Breast epithelium (tissue), 4 donors: Measurements from ENCODE around the gene WDFY2. TPM values are rescaled to one million over a fixed set of nuclear protein-coding genes. Genes with fewer than 3 reads are reported as not detected.

ENCODE experiments used
- DNase-seq, 2 donors: peaks; one replicate each; pipeline ENCODE4 v3.0.0-alpha.2; 2019; ENCODE audit warnings: low spot score in 2 of 2
- H3K27ac ChIP-seq, 2 donors: fragments of 200-600 bp; sonication (generic) in 1 of 2; one replicate each; pipeline ENCODE4 v1.5.1; 2016 to 2019; ENCODE audit warnings: mild to moderate bottlenecking in 1 of 2
- H3K27me3 ChIP-seq, 2 donors: fragments of 200-600 bp; sonication (generic) in 1 of 2; one replicate each; pipeline versions ENCODE4 v1.5.1 to v1.6.0; 2017 to 2019; ENCODE audit warnings: control low read depth in 1 of 2, mild to moderate bottlenecking in 1 of 2
- H3K36me3 ChIP-seq: fragments of 200-600 bp; one replicate; pipeline ENCODE4 v1.5.1; 2019
- H3K4me1 ChIP-seq, 2 donors: fragments of 200-600 bp; sonication (generic); one replicate each; pipeline ENCODE4 v1.5.1; 2016 to 2019; ENCODE audit warnings: control low read depth in 1 of 2
- H3K4me3 ChIP-seq, 3 donors: fragments of 200-600 bp; sonication (generic); 1 replicate in 2 of 3; 2 replicates in 1 of 3; pipeline ENCODE4 v1.5.1; 2016 to 2019; ENCODE audit warnings: mild to moderate bottlenecking in 3 of 3, moderate library complexity in 2 of 3
- H3K9me3 ChIP-seq, 2 donors: fragments of 200-600 bp; sonication (generic) in 1 of 2; one replicate each; pipeline ENCODE4 v1.5.1; 2016 to 2019; ENCODE audit warnings: control low read depth in 1 of 2
- POLR2A ChIP-seq: fragments of 450-650 bp; IDR thresholded peaks from one replicate; pipeline ENCODE4 v1.6.1; 2016; ENCODE audit warnings: antibody characterized with exemption, mild to moderate bottlenecking, moderate library complexity
- POLR2AphosphoS5 ChIP-seq, 3 donors: sonication (generic); formaldehyde crosslinking; IDR thresholded peaks; one replicate each; pipeline ENCODE4 v1.6.1; 2017; ENCODE audit warnings: antibody characterized with exemption in 3 of 3
- intact Hi-C: fragments of 100-400 bp; cut with DNase I; formaldehyde crosslinking; loops from one replicate; pipeline ENCODE4 v1.15.1; 2023; ENCODE audit warnings: low total_unique reads
- total RNA-seq, 3 donors: library from RNA; depleted of rRNA; stranded (reverse); fragments of >200 nt; gene quantifications; one replicate each; pipeline ENCODE4 v1.1.0, GENCODE V29; 2016
- TF ChIP-seq, protein P1 (sequence below), 3 donors: fragments of 450-650 bp; IDR thresholded peaks; one replicate each; pipeline ENCODE4 v1.5.1; 2016 to 2017; ENCODE audit warnings: antibody characterized with exemption in 3 of 3, mild to moderate bottlenecking in 3 of 3, moderate library complexity in 3 of 3

WDFY2 gene
- total RNA-seq, 3 donors from 2014 or later: 21.0 to 27.7 (median 21.4) TPM

DNA sequence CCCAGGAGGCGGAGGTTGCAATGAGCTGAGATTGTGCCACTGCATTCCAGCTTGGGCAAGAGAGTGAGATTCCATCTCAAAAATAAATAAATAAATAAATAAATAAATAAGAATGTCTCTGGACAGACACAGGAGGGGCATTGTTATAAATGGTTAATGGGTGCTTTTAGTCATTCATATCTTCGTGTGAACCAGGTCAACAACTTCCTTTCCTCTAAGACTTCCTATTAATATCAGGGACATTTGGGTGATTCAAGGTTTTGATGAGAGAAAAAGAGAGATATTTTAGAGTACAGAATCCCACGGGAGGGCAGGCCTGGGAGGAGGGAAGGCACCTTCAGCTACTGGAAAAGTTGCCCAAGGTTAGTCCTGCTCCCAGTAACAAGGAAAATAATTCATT, 195.8 kb downstream of the WDFY2 start:
- DNase-seq: no peak
- H3K4me3 ChIP-seq: no peak overlapping the region
- H3K9me3 ChIP-seq: no peaks in the 10 kb centered on the region
- no peaks in the 10 kb centered on the region for H3K36me3 ChIP-seq
- no peak overlapping the region for H3K27ac ChIP-seq
- H3K4me1 ChIP-seq: no peaks in the 10 kb centered on the region
- TF ChIP-seq, protein P1, sequence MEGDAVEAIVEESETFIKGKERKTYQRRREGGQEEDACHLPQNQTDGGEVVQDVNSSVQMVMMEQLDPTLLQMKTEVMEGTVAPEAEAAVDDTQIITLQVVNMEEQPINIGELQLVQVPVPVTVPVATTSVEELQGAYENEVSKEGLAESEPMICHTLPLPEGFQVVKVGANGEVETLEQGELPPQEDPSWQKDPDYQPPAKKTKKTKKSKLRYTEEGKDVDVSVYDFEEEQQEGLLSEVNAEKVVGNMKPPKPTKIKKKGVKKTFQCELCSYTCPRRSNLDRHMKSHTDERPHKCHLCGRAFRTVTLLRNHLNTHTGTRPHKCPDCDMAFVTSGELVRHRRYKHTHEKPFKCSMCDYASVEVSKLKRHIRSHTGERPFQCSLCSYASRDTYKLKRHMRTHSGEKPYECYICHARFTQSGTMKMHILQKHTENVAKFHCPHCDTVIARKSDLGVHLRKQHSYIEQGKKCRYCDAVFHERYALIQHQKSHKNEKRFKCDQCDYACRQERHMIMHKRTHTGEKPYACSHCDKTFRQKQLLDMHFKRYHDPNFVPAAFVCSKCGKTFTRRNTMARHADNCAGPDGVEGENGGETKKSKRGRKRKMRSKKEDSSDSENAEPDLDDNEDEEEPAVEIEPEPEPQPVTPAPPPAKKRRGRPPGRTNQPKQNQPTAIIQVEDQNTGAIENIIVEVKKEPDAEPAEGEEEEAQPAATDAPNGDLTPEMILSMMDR (IDR thresholded peaks at IDR 0.05): no peak
- TF ChIP-seq POLR2AphosphoS5 (IDR thresholded peaks at IDR 0.05): no peak
- TF ChIP-seq POLR2A: no peak
- intact Hi-C loops: no loop called here
- H3K27me3 ChIP-seq: no peaks in the 10 kb centered on the region

DNA sequence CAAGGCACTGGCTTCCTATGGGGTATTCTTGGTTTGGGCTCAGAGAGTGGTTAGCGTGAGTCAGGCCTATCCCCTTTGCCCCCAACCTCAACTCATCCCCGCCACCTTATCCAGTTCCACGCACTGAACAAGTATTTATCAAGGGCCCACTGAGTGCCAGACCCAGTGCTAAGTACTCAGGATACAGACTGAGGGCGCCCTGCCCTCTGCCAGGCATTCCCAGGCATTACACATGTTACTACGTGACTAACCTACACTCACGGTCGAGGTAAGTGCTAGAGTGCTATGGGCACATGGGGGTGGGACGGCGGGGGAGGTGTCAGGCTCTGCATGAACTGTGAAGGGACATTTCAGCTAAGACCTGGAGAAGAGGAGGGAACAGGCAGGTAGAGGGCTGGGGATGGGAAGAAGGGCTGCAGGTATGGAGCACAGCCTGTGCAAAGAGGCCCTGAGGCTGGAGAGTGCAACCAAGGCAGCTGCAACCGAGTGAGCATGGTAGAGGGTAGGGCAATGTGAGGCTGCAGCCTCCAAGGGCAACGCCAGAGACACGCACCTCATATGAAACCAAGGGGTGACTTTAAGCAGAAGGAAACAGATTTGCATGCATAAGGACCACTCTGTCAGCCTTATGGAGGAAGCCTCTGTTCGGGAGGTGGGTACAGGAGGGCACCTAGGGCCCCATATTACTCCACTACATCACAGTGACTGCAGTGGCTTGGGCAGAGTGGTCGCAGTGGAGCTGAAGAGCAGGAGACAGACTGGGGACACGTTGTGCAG, 197.2 kb downstream of the WDFY2 start:
- DNase-seq: no peak
- H3K4me3 ChIP-seq: no peak overlapping the region
- no peak for TF ChIP-seq POLR2AphosphoS5 (IDR thresholded peaks at IDR 0.05)
- TF ChIP-seq, protein P1 (IDR thresholded peaks at IDR 0.05): peak in 2 of 3 donors; percentile 32 to 36
- no peak for TF ChIP-seq POLR2A
- no peaks in the 10 kb centered on the region for H3K27me3 ChIP-seq
- intact Hi-C loops: no loop called here
- H3K36me3 ChIP-seq: no peaks in the 10 kb centered on the region
- H3K27ac ChIP-seq: no peak overlapping the region
- no peaks in the 10 kb centered on the region for H3K4me1 ChIP-seq
- H3K9me3 ChIP-seq: no peaks in the 10 kb centered on the region

DNA sequence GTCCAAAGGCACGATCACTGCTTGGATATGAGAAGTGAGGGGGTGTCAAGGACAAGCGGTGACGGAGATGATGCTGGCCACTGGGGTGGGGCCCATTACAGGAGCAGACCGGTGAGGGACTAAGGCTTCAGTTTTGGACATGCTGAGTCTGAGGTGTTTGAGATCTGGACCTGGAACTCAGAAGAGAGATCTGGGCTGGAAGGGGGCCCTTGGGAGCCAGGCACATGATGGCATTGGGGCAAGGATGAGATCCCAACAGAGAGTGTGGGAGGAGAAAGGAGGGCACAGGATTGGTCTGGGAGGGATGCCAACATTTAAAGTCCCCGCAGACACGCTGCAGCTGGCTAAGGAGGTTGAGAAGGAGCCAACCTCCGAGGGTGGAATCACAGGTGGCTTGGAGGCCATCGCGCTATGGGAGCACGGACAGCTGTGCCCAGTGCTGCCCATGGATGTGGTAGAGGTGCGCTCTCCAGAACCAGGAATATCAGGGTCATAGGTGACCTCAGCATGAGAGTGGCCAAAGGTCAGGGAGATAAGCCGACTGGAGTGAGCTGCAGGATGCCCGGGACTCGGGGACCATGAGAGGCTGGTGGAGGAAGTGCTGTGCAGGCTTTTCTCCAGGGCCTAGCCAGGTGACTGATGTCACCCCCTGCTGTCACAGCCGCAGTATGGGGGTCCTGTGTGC, 197.9 kb downstream of the WDFY2 start:
- H3K9me3 ChIP-seq: no peaks in the 10 kb centered on the region
- no peak for DNase-seq
- H3K27ac ChIP-seq: no peak overlapping the region
- TF ChIP-seq POLR2AphosphoS5 (IDR thresholded peaks at IDR 0.05) (no peak), POLR2A (no peak)
- TF ChIP-seq, protein P1 (IDR thresholded peaks at IDR 0.05): no peak
- H3K4me3 ChIP-seq: no peak overlapping the region
- intact Hi-C loops: no loop called here
- H3K27me3 ChIP-seq: no peaks in the 10 kb centered on the region
- no peaks in the 10 kb centered on the region for H3K4me1 ChIP-seq
- H3K36me3 ChIP-seq: no peaks in the 10 kb centered on the region

DNA sequence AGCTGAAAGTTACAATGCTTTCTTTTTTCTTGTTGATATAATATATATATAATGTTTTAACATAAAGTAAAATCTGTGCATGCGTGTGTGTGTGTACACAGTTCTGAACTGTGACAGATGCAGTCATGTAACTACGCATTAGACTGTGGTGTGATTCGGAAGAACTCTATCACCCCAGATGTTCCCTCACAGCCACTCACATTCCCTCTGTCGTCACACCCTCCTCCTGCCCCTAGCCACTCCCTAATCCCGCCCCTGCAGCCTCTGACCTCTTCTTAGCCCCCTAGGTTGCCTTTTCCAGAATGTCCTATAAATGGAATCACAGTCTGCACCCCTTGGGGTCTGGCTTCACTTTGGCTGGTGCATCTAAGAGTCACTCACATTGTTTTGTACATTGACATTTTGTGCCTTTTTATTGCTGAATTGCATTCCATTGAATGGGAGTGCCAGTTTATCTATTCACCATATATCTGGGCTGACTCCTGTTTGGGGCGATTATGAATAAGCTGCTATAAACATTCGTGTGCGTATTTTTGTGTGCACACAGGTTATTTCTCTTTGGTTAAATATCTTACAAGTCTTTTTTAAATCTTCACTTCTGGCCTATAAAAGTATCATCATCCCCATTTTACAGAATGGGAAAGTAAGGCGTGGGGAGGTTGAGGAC, 199.3 kb downstream of the WDFY2 start:
- no peak overlapping the region for H3K4me3 ChIP-seq
- H3K27ac ChIP-seq: no peak overlapping the region
- no peaks in the 10 kb centered on the region for H3K4me1 ChIP-seq
- TF ChIP-seq POLR2AphosphoS5 (IDR thresholded peaks at IDR 0.05) (no peak), POLR2A (no peak)
- TF ChIP-seq, protein P1 (IDR thresholded peaks at IDR 0.05): no peak
- H3K36me3 ChIP-seq: no peaks in the 10 kb centered on the region
- intact Hi-C loops: no loop called here
- H3K9me3 ChIP-seq: no peaks in the 10 kb centered on the region
- no peak for DNase-seq
- no peaks in the 10 kb centered on the region for H3K27me3 ChIP-seq

DNA sequence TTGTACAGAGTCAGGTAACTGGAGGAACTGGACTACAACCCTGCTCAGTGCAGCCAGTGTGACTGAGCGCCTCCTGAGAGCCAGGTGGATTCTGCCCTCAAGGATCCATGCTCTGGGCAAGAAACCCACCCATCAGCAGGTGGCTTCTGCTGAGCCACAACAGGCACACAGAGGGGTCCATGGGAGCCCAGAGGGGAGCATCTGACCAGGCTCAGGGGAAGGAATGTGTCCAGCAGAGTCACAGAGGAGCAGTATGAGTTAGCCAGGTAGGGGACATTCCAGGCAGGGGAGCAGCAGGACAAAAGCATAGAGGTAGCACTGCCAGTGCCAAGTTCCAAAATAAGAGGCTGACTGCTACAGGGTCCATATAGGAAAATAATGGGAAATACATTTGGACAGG, 199.8 kb downstream of the WDFY2 start:
- DNase-seq: no peak
- H3K27ac ChIP-seq: peak overlapping the region in 1 of 2 donors; percentile 5
- TF ChIP-seq, protein P1 (IDR thresholded peaks at IDR 0.05): no peak
- no peak for TF ChIP-seq POLR2A
- TF ChIP-seq POLR2AphosphoS5 (IDR thresholded peaks at IDR 0.05): no peak

More for the DNA sequence above, 199.8 kb downstream of the WDFY2 start:
- no peaks in the 10 kb centered on the region for H3K4me1 ChIP-seq
- intact Hi-C loops: no loop called here
- H3K27me3 ChIP-seq: no peaks in the 10 kb centered on the region
- no peaks in the 10 kb centered on the region for H3K36me3 ChIP-seq
- no peaks in the 10 kb centered on the region for H3K9me3 ChIP-seq
- H3K4me3 ChIP-seq: no peak overlapping the region
